ENCODE measurements around the gene SUSD2. TPM values are rescaled to one million over a fixed set of nuclear protein-coding genes. Genes with fewer than 3 reads are reported as not detected.

Gene SUSD2
- total and polyA plus RNA-seq, 2 of the 8 experiments (the other 6 are each of a cell fraction or from before 2014, with no cell fraction given): 2.0 to 4.8 TPM

DNA sequence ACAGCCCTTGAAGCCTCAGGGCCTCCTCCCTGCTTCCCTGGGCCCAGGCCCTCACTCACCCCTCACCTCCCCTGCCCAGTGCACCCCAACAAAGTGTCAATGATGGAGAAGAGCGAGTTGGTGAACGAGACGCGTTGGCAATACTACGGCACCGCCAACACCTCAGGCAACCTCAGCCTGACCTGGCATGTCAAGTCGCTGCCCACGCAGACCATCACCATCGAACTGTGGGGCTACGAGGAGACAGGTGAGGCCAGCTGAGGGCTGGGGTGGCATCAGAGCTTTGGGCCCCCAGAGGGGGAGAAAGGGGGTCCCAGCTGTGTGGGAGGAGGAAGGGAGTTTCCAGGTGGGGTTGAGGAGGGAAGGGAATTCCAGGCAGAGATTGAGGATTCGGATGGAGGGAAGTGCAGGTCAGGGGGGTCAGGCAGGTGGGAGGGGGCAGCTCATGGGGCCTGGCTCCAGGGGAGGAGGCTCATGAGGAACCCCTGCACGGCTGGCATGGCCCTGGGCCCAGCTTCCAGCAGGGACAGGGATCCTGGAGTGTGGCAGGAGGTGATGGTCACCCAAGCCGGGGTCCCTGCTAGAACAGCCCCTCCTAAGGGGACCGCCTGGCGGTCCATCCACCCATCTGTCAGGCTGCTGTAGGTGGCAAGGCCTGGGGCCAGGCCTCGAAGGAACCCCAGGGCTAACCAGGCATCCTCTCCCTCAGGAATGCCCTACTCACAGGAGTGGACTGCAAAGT, 2.9 kb downstream of the SUSD2 start:
- H3K18ac ChIP-seq (ENCODE audit: extremely low read depth, low read length): no peak overlapping the region
- no peak for DNase-seq (ENCODE audit: low read depth in 1 of 2, low spot score in 2 of 2)

More for the DNA sequence above, 2.9 kb downstream of the SUSD2 start:
- Histone ChIP-seq H3K4me3 (ENCODE audit: extremely low read depth in 1 of 4, insufficient read depth in 2 of 4, low read depth in 3 of 4, low read length in 4 of 4) (no peak overlapping the region), H2BK120ac (replicated peaks; ENCODE audit: low read depth, low read length) (no peak overlapping the region), H2BK20ac (ENCODE audit: low read length) (no peak overlapping the region), H3K23me2 (ENCODE audit: low read depth, low read length) (no peaks in the 10 kb centered on the region; the same call in 1 of the 2 replicates), H3K23ac (ENCODE audit: insufficient read length) (no peak overlapping the region), H3K4ac (replicated peaks; ENCODE audit: insufficient read length, low read depth, low read length) (no peak overlapping the region), H4K5ac (ENCODE audit: insufficient read length, low read depth, low read length) (no peak overlapping the region), H2BK12ac (ENCODE audit: low read depth, low read length) (no peak overlapping the region), H3K14ac (ENCODE audit: insufficient read length) (no peak overlapping the region), H3K27me3 (replicated peaks in 1 of 4; ENCODE audit: control insufficient read depth in 3 of 4, extremely low read depth in 1 of 4, insufficient read depth in 3 of 4, low read length in 3 of 4) (no peaks in the 10 kb centered on the region), H3K4me1 (replicated peaks in 1 of 4; ENCODE audit: control insufficient read depth in 3 of 4, insufficient read depth in 4 of 4, low read length in 3 of 4) (peaks cover 0 to 13% (median 10%) of the 10 kb centered on the region in 4 experiments; a peak in 6 of 7 replicates), H3K79me1 (ENCODE audit: low read depth, low read length) (no peaks in the 10 kb centered on the region), H3K36me3 (ENCODE audit: control insufficient read depth in 2 of 4, insufficient read depth in 4 of 4, low read length in 3 of 4) (no peaks in the 10 kb centered on the region), H3K27ac (ENCODE audit: low read depth, low read length) (no peak overlapping the region), H4K20me1 (replicated peaks in 1 of 2; ENCODE audit: control insufficient read depth in 1 of 2, insufficient read depth in 2 of 2, low read length in 2 of 2) (no peaks in the 10 kb centered on the region), H3K56ac (replicated peaks; ENCODE audit: insufficient read length, low read depth, low read length) (no peak overlapping the region), H3K9me3 (ENCODE audit: insufficient read depth in 2 of 2, low read depth in 1 of 2, low read length in 1 of 2) (no peaks in the 10 kb centered on the region), H2AFZ (ENCODE audit: low read length) (no peak overlapping the region), H3K9ac (replicated peaks in 1 of 4; ENCODE audit: extremely low read depth in 1 of 4, low read depth in 3 of 4, low read length in 3 of 4) (no peak overlapping the region), H4K91ac (replicated peaks; ENCODE audit: insufficient read length, low read length) (no peak overlapping the region), H2AK5ac (ENCODE audit: low read depth, low read length) (no peak overlapping the region), H2BK15ac (ENCODE audit: low read length) (no peak overlapping the region), H4K8ac (ENCODE audit: extremely low read depth, insufficient read depth, low read length) (no peak overlapping the region), H3K79me2 (ENCODE audit: control insufficient read depth in 1 of 2, insufficient read depth in 2 of 2, low read length in 2 of 2) (no peaks in the 10 kb centered on the region), H3K4me2 (ENCODE audit: insufficient read depth in 1 of 2, low read depth in 2 of 2, low read length in 2 of 2) (no peak overlapping the region), H2BK5ac (ENCODE audit: low read depth, low read length) (no peak overlapping the region)
- POLR2A ChIA-PET (ENCODE audit: partially characterized antibody): interaction anchor here (1.0 kb wide), 1 partner anchor 89 kb away, joined by 3 read pairs; no protein-coding TSS in a partner anchor
- FAIRE-seq: no peak
- TF ChIP-seq JUN (IDR thresholded peaks at IDR 0.05; ENCODE audit: low read depth, low read length) (no peak), SP2 (IDR thresholded peaks at IDR 0.05; ENCODE audit: low read length) (no peak), CTBP2 (IDR thresholded peaks at IDR 0.05; ENCODE audit: borderline replicate concordance, insufficient read depth, insufficient read length, low read length) (no peak), ASH2L (IDR thresholded peaks at IDR 0.05; ENCODE audit: low read length) (no peak), POLR2A (IDR thresholded peaks at IDR 0.05; ENCODE audit: control extremely low read depth in 1 of 2, low read depth in 2 of 2, low read length in 2 of 2) (no peak), BCL11A (IDR thresholded peaks at IDR 0.05; ENCODE audit: low read depth in 2 of 2, low read length in 2 of 2) (no peak), RFX5 (IDR thresholded peaks at IDR 0.05; ENCODE audit: borderline replicate concordance, low read depth, low read length) (no peak), POU5F1 (IDR thresholded peaks at IDR 0.05; ENCODE audit: low read depth, low read length) (no peak), TBP (IDR thresholded peaks at IDR 0.05; ENCODE audit: low read depth, low read length) (no peak), KDM1A (IDR thresholded peaks at IDR 0.05; ENCODE audit: borderline replicate concordance, low read length) (no peak), TCF12 (IDR thresholded peaks at IDR 0.05; ENCODE audit: low read depth, low read length) (no peak), CBX8 (IDR thresholded peaks at IDR 0.05; ENCODE audit: borderline replicate concordance, low read depth, low read length) (no peak)
- 96% methylated on average over 13 of the region's 16 CpGs; no CpG with 5 or more reads in 1 of the 2 experiments for WGBS, 2 experiments (ENCODE audit: extremely low coverage in 1 of 2, insufficient coverage in 1 of 2, insufficient read length in 1 of 2, insufficient replicate concordance in 2 of 2, low coverage in 1 of 2, low lambda C conversion rate in 2 of 2, missing lambda C conversion rate in 1 of 2)
- CTCF ChIA-PET (ENCODE audit: partially characterized antibody): interaction anchor here (0.5 to 3.4 kb wide), 5 partner anchors 13 to 1644 kb away, joined by 3 to 8 read pairs (median 4); no protein-coding TSS in a partner anchor
